KOPT-K1 (cell line): ENCODE measurements around the gene SPACA9.

Experiments
- H3K27ac ChIP-seq: fragments of 200-600 bp; sonication (generic); 2 replicates; pipeline ENCODE4 v1.5.1; 2016; ENCODE audit warnings: antibody characterized with exemption, mild to moderate bottlenecking, low read depth, low read length; ENCODE audit not compliant: poor library complexity, severe bottlenecking
- H3K36me3 ChIP-seq: fragments of 200-600 bp; sonication (generic); 2 replicates; pipeline ENCODE4 v1.5.1; 2017; ENCODE audit warnings: antibody characterized with exemption, mild to moderate bottlenecking, low read length, moderate library complexity; ENCODE audit not compliant: insufficient read depth
- H3K9me3 ChIP-seq: fragments of 200-600 bp; sonication (generic); 2 replicates; pipeline ENCODE4 v1.5.1; 2017; ENCODE audit warnings: antibody characterized with exemption, low read length, mild to moderate bottlenecking; ENCODE audit not compliant: insufficient read depth, poor library complexity, severe bottlenecking

SPACA9 gene

DNA sequence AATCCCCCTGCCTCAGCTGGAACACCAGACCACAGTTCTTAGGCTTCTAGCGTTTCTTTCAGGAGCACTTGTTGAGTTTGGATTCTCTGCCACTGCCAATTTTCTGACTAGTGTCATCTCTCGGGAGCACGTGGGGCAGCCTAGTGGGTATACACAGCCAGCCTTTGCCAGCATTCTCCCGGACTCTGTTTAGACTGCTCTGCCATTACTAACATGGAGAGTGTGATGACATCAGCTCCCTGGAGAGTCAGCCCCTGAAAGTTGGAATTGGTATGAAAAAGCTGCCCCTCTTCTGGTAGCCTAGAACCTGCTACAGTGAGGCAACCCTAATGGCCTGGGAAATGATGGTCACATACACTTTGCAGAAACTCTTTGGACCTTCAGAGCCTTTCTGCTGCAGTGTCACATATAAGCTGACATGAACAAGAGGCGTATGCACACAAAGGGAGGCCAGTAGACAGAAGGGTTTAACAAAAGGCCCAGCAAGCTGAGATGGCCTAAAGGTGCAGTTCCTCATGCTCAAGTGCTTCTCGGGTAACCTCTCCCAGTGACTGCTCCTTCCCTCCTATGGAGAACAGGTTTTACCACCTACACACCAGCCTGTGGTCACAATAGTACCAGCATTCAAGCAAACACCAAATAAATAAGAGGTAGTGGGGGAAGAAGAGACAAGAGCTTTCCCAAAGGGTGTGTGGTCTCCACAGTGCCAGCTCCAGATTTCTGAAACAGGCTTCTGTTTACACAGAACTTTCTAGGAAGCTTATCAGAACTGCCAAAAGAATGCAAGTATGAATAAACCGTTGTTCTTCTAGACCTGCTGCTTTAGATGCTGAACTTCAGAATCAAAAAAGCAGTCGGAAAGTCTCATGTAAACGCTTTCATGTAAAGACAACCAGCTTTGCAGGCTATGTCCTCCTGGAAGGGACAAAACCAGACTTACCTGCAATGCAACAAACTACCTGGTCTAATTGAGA, 16.5 kb downstream of the SPACA9 start:
- H3K27ac ChIP-seq: no peak overlapping the region
- H3K36me3 ChIP-seq: peaks cover 60% of the 10 kb centered on the region
- H3K9me3 ChIP-seq: no peaks in the 10 kb centered on the region

DNA sequence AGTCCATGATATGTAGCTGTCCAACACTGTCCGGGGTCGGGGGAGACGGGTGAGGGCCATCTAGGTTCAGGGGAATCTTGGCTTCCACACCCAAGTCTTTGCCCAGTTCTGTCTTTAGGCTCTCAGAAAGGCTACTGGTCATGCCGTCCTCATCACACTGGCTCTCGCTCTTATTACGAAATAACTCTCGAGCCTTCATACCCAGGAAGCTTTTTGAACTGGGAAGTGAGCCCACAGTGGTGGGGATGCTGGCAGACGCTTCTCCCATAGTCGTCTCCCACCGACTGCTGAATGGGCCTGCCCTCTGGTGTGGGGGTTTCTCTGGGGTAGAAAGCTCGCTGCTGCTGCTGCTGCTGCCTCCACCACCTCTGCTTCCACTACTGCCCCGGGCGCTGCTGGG, 17.6 kb downstream of the SPACA9 start:
- no peak overlapping the region for H3K27ac ChIP-seq
- peaks cover 72% of the 10 kb centered on the region for H3K36me3 ChIP-seq
- no peaks in the 10 kb centered on the region for H3K9me3 ChIP-seq

DNA sequence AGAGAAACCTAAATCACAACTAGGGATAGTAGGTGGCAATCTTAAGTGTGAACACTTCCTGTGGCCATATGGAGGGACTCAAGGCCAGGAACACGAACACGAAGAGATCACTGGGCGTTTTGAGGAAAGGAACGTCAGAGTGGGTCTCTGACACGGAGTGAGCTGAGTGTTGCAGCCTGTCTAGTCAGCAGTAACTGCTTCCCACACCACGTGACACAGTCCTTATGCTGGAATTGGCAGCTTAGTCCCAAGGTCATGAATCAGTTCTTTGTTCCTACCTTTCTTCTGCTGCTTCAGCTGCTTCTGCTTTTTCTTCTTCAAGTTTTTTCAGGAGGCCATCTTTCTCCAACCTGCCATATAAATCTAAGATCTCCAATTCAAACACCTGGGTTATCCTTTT, 18.2 kb downstream of the SPACA9 start:
- peaks cover 71% of the 10 kb centered on the region for H3K36me3 ChIP-seq
- H3K9me3 ChIP-seq: no peaks in the 10 kb centered on the region
- H3K27ac ChIP-seq: no peak overlapping the region

DNA sequence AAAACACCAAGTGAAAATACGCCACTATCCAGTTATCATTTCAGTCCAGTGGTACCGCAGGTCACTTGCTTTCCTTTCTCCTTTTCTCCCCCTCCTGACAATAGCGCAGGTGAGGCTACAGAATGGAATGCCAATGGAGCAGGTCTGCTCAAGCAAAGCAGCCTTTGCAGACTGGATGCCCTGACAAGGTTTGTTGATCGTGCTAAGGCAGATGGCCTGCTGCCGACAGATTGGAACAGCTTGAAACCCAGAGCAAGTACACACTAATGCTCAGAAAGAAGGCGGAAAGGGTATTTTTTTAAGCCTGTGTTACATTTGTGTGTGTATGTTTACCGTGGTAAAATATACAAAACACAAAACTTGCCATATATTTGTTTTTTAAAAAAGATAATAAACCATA, 19.4 kb downstream of the SPACA9 start:
- Histone ChIP-seq H3K9me3 (no peaks in the 10 kb centered on the region), H3K27ac (no peak overlapping the region), H3K36me3 (peaks cover 64% of the 10 kb centered on the region)

DNA sequence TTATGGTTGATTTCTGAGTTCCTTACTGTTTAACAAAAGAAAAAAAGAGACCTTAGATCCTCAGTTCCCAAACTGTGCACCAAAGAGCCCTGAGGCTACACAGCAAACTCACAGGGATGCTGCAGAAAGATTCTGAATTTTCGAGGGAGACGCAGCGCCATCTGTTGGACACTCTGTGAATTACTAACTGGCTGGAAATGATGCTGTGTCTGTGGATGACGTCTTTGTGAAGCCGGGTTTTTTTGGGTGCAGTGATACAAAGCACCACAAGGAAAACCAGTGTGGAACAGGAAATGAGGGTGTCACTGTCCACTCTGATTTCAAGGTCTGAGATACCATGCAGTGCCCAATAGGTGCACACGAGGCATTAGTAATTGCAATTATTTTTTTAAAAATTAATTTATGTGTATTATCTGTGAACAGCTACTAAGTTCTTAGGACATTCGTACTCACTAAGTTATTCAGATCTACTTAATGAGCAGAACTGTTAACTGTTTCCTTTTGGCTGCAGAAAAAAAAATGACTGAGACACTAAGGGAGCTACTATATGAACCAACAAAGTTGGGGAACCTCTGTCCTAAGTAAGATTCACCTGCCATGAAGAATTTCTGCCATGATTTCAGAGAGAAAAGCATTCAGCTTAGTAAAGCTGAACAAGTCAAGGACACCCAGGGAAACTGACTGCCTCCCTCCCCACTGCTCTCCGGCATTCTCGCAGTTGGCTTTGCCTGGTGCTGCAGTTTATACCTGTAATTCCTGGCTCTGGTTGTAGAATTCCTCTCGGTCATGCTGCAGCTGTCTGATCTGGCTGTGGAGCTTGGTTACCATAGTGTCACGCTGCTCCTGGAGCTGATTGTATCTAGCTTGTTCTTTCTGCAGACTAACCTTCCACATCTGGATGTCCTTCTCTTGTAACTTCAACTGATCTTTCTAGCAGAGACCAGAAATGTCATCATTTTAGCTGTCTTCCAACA, 23.4 kb downstream of the SPACA9 start:
- H3K27ac ChIP-seq: peak overlapping the region; percentile 66
- H3K9me3 ChIP-seq: no peaks in the 10 kb centered on the region
- H3K36me3 ChIP-seq: peaks cover 59% of the 10 kb centered on the region

DNA sequence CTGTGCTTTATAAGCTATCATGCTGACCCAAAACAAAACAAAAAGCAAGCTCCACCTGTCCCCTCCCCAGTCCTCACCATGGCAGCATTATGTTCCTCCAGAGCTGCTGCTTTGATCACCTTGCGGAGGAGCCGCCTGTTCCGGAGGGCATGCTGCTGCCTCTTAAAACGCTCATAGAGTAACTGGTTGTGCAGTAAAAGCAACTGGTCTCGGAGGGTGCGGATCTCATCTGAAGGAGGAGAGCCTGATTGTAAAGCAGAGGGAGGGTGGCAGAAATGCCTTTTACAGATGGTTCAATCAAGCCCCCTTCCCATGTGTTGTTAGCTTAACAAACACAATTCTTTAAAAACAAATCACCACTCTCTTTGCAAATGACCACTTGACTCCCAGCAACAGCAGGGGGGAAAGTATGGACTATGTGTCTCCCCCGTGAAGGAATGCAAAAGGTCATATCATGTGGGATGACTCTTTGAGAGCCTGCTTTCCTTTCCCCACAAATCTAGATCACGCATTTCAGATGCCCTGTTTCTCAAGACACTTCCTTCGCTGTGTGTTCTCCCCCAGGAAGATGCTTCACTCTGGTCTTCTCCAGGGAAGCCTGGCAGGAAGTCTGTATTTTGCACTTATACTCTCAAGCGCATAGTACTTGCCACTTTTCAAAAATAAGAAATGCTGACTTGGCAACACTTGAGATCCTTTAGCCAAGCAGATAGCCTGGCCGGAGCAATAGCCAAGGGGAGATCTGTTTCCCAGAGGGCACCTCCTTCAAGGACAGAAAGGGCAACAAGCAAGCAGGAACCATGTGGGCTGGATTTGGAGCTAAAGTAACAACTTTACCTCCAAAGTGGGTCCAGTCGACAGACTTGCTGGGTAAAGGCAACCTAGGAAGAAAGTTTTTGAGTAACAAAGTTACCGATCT, 25.1 kb downstream of the SPACA9 start:
- no peaks in the 10 kb centered on the region for H3K9me3 ChIP-seq
- H3K27ac ChIP-seq: no peak overlapping the region
- peaks cover 50% of the 10 kb centered on the region for H3K36me3 ChIP-seq

DNA sequence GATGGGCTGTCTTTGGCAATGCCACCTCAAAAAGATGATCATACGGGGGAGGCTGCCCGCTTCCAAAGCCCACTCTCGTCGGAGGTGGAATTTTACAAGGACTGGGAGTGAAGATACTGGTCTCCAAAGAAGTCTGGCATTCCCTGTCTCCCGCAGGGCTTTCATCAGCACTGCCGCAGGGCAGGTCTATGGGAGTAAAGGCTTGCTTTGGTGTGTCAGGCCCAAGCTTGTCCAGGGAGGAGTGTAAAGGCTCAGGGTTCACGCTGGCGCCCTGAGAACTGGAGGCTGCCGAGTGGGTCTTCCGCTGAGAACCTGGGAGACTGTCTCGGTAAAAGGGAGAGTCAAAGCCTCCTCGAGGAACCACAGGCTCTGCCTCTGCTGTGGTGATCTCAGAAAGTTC, 27.0 kb downstream of the SPACA9 start:
- Histone ChIP-seq H3K36me3 (peaks cover 46% of the 10 kb centered on the region), H3K9me3 (no peaks in the 10 kb centered on the region), H3K27ac (no peak overlapping the region)

DNA sequence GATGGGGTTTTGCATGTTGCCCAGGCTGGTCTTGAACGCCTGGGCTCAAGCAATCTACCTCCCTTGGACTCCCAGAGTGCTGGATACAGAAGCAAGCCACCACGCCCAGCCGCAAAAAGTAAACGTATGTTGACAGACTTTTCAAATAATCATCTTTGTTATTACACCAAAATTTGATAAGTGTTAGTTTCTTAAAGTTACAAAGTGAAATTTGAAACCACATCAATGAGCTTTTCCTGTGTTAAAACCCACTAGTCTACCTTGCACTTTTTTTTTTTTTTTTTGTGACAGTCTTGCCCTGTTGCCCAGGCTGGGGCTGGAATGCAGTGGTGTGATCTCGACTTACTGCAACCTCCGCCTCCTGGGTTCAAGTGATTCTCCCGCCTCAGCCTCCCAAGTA, 29.9 kb downstream of the SPACA9 start:
- Histone ChIP-seq H3K36me3 (peaks cover 54% of the 10 kb centered on the region), H3K9me3 (no peaks in the 10 kb centered on the region), H3K27ac (no peak overlapping the region)

DNA sequence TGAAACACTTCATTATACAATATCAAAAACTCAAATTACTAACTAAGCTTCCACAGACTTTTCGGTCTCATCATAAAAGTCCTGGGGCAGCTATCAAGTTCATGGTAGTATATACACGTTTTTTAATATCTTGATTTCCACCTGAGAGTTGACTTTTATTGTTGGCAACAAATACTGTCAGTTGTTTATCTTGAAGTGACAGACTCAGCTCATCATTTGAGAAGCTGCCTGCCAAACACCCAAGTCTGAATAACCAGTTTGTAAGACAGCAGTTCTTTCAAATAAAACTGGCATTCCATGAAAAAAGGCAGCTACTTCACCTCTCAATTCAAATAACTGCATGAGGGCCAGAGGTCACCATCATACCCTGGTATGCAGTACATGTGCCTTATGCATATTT, 30.6 kb downstream of the SPACA9 start:
- Histone ChIP-seq H3K36me3 (peaks cover 48% of the 10 kb centered on the region), H3K27ac (no peak overlapping the region), H3K9me3 (no peaks in the 10 kb centered on the region)

DNA sequence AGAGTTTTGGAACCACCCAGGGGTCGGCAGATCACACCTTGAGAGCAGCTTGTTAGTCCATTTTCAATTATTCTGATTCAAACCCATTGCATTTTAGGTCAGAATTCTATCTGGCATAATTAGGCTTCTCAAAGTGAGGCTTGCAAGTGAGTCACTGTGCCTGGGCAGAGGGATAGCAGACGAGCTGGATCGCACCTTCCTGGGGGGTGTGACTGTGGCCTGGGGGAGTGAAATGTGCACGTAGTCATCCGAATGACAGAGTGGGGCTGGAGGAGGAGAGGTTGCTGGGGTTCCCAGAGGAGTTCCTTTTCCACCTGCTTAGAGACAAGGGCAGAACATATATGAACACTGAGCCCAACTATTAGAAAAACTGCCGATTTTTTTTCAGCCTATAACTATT, 31.7 kb downstream of the SPACA9 start:
- Histone ChIP-seq H3K9me3 (no peaks in the 10 kb centered on the region), H3K36me3 (peaks cover 44% of the 10 kb centered on the region), H3K27ac (no peak overlapping the region)

DNA sequence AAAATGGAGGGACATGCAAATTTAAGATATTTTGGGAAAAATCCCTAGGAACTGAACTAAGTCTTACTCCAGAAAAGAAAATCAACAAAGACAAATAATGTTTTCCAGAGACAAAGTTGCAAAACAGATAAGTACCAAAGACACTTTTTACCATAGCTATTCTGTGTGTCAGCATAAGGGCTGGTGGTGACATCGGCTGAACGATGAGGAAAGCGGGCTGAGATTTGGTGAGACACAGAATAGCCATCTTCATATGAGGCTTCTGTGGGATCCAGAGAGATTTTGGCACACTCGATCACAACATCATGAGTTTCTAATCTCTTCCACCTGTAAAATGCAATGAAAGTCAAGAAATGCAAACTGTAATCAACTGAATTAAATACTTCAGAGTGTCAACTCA, 33.4 kb downstream of the SPACA9 start:
- H3K27ac ChIP-seq: no peak overlapping the region
- H3K9me3 ChIP-seq: no peaks in the 10 kb centered on the region
- H3K36me3 ChIP-seq: peaks cover 42% of the 10 kb centered on the region

DNA sequence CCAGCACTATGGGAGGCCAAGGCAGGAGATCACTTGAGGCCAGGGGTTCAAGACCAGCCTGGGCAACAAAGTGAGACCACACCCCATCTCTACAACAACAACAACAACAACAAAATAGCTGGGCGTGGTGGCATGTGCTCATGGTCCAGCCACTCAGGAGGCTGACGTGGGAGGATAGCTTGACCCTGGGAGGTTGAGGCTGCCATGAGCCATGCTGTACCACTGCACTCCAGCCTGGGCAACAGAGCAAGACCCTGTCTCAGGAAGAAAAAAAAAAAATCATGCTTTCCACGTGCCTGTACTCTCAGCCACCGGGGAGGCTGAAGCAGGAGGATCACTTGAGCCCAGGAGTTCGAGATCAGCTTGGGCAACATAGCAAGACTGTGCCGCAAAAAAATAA, 36.2 kb downstream of the SPACA9 start:
- H3K36me3 ChIP-seq: peaks cover 51% of the 10 kb centered on the region
- no peaks in the 10 kb centered on the region for H3K9me3 ChIP-seq
- no peak overlapping the region for H3K27ac ChIP-seq

DNA sequence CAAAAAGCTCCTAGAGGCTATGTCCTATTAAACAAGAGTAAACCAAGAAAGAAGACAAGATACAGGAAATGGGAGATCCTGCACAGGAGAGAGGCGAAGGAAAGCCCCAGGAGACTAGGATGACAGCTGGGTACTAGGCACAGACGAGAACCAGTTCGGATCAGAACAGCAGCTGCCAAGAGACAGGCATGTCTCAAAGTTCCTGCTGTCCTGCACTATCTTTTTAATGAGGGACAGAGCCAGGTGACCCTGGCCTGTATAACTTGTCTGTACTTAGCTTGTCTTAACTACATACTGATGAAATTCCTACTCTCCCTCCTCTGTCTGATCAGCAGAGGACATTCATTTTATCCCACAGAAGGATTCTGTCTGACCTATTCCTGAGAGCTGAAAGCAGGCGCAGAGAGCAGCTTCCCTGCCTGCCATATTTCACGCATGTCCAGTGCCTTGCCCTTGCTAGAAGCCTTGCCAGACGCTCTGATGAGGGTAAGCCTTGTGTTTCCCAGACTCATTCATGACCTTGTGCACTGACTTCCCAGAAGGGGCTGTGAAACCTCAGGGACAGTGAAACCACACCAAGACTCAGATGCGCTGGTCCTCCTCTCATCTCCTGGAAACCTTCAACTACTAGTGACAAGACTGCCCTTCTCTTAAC, 41.0 kb downstream of the SPACA9 start:
- Histone ChIP-seq H3K27ac (no peak overlapping the region), H3K9me3 (no peaks in the 10 kb centered on the region), H3K36me3 (peaks cover 63% of the 10 kb centered on the region)

DNA sequence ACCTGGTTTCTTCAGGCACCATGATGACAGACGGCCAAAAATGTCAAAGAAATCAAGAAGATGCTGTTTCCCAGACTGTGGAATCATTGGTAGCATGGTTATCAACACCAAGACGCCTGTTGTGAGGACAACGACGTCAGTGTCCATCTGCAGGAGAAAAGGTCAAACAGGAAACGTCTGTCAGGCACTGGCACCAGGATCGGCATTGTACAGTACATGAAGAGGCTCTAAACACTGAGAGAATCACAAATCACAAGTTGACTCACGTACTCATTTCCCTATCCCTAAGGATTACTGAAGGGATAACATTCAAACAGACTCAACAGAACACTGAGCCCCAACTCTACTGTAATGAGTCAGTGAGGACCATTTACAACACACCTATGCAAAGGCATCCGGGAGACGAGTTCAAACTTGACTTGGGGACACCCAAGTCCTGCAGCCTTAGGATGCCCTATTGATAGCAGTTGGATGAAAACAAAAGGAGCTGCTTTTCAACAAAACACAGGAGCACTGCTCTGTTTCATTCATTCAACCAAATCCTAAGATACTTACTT, 44.7 kb downstream of the SPACA9 start:
- no peaks in the 10 kb centered on the region for H3K9me3 ChIP-seq
- peaks cover 81% of the 10 kb centered on the region for H3K36me3 ChIP-seq
- no peak overlapping the region for H3K27ac ChIP-seq
